ENCODE measurements around the gene MDH2.
"Not testable (repeated sequence)": the region's sequence is repeated elsewhere in the genome, so short reads cannot be mapped to it uniquely, and the experiment has no call there.

Gene MDH2, protein sequence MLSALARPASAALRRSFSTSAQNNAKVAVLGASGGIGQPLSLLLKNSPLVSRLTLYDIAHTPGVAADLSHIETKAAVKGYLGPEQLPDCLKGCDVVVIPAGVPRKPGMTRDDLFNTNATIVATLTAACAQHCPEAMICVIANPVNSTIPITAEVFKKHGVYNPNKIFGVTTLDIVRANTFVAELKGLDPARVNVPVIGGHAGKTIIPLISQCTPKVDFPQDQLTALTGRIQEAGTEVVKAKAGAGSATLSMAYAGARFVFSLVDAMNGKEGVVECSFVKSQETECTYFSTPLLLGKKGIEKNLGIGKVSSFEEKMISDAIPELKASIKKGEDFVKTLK

GRCh38 chr7:76047811-76048667 is at the start of gene MDH2, which contains the start of gene STYXL1:
Gene MDH2, plus strand, starts transcription at chr7:76048106. Its CDS starts 55 bp downstream, at chr7:76048161.
Gene STYXL1, minus strand, starts transcription at chr7:76048000. Its CDS starts 17,477 bp downstream, at chr7:76030523.
- peak; percentile 90 for DNase-seq (ENCODE audit: low spot score)

DNA sequence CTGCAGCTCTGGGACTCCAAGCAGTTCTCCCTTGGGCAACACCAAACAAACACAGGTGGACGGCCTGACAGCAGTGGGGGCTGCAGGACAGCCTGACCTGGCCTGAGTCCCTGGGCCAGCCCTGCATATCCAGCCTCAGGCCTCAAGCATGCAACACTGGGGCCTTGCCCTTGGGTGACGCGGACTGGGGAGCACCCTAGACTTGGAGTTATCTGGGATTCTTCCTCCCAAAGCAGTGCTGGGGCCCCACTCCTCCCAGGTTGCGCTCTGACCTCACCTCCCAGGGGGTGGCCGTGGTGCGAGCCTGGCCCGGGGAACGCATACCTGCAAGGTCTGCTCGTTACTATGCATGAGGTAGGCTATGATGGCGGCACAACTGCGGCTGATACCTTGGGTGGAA is 47.3 kb upstream of the MDH2 start:
- DNase-seq (ENCODE audit: low spot score) = no peak

DNA sequence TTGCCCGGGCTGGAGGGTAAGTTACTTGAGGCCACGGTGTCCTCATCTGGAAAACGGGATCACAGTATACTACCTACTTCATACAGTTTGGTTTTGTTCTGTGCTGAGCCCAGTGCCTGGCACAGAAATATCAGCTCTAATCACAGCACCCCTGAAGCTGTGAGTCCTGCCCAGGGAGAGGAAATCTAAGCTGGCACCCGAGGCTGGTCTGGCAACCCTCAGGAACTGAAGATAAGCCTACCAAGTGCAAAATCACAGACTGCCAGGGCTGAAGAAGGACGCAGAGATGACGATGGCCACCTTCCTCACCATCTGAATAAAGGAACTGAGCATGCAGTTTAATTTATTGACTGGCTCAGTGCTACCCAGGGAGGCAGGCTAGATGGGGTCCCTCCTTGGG is 45.8 kb upstream of the MDH2 start:
- DNase-seq (ENCODE audit: low spot score) = no peak

GRCh38 chr7:76002822-76003221 is 45.1 kb upstream of the MDH2 start:
- no peak for DNase-seq (ENCODE audit: low spot score)

- no peak for DNase-seq (ENCODE audit: low spot score)
Measured at GRCh38 chr7:76003351-76003750, 44.6 kb upstream of the MDH2 start.

DNA sequence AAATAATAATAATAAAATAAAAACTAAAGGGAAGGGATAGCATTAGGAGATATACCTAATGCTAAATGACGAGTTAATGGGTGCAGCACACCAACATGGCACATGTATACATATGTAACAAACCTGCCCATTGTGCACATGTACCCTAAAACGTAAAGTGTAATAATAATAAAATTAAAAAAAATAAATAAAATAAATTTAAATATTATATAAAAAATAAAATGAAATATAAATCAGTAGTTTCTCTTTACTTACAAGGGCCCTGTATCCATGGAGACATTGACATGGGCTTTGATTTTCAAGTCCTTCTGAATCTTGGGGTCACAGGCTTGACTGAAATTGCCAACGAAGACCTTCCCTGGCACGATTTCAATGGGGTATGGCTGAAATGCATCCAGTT is 42.9 kb upstream of the MDH2 start:
- DNase-seq (ENCODE audit: low spot score) = not testable (repeated sequence)

DNA sequence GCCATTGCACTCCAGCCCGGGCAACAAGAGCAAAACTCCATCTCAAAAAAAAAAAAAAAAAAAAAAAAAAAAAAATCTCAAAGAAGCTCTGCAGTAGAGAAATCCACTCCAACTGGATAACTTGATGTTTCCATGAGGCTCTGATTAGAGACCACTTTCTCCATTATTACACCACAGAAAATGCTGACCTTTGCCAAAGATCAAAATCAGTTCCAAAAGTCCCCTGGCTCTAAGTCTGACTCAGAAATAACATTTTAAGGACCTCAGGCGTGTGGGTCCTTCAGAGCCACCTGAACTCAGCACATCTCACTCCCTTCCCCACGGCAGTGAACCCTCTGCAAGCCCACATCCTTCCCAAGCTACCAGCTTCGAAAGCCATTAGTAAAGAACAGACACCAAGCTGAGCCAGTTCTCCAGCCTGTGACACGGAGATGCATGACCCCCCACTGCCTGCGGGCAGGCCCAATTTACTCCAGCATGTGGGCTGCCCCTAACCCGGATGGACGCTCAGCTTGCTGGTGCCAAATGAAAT is 39.7 kb upstream of the MDH2 start:
- no peak for DNase-seq (ENCODE audit: low spot score)

GRCh38 chr7:76009672-76010600 is 38.0 kb upstream of the MDH2 start:
- DNase-seq (ENCODE audit: low spot score) = no peak

DNA sequence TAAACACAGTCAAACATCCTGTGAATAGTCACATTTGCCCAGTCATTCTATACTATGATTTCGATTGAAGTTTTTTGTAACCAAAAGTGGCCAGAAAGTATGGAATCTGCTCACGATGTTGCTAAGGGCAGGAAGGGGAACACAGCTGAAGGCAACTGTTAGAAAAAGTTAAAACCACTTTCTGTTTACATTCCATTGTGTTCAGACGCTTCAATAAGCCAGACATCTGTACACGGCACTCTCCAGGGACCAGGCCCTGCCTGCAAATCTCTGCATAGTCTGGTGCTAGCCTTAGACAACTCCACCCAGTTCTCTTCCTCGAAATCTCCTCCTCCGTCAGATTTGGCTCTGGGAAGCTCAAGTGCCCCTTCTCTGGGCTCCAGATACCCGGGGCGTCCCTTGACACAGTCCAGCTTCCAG is 36.5 kb upstream of the MDH2 start:
- DNase-seq (ENCODE audit: low spot score) = no peak

DNA sequence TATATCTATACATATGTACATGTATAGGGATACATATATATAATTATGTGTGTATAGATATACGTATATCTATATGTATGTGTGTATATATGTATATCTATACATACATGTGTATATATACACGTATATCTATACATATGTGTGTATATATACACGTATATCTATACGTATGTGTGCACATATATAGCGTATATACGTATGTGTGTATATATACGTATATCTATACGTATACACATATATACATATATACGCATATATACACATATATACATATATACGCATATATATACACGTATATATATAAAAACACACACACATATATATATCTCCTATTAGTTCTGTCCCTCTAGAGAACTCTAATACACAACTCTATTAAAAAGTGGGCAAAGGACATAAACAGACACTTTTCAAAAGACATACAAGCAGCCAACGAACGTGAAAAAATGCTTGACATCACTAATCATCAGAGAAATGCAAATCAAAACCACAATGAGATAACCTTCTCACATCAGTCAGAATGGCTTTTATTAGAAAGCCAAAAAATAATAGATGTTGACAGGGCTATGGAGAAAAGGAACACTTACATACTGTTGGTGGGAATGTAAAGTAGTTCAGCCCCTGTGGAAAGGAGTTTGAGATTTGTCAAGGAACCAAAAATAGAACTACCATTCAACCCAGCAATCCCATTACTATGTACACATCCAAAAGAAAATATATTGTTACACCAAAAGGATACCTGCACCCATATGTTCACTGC is 31.5 kb upstream of the MDH2 start:
- DNase-seq (ENCODE audit: low spot score) = no peak

GRCh38 chr7:76018520-76018919 is 29.4 kb upstream of the MDH2 start:
- not testable (repeated sequence) for DNase-seq (ENCODE audit: low spot score)

DNA sequence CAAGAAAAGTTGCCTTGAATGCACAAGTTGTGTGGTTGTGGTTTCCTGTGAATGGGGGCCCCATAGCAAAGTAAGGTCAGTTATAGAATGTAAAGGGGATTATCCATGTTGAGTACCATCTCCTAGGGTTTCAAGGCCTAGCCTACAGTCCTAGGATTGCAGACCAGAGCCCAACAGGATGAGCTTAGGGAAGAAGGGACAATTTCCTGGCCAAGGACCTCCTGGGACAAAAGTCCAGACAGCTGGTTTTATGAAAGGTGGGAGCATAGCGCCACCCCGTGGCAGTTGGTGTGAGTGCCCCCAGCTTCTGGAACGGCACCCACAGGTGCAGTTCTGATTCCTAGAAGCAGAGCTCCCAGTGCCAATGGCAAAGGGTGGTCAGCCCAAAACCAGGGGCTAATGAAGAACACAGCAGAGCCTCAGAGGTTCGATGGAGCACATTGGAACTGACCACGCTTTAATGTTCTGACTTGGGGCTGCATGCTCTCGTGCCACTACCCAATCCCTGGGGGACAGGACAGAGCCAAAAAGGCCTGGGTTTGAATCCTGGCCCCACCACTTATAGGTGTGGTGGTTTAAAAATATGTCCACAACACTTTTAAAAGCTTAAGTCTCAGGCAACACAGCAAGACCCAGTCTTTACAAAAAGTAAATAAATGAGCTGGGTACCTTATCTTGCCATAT is 27.7 kb upstream of the MDH2 start:
- DNase-seq (ENCODE audit: low spot score) = peak; percentile 72

DNA sequence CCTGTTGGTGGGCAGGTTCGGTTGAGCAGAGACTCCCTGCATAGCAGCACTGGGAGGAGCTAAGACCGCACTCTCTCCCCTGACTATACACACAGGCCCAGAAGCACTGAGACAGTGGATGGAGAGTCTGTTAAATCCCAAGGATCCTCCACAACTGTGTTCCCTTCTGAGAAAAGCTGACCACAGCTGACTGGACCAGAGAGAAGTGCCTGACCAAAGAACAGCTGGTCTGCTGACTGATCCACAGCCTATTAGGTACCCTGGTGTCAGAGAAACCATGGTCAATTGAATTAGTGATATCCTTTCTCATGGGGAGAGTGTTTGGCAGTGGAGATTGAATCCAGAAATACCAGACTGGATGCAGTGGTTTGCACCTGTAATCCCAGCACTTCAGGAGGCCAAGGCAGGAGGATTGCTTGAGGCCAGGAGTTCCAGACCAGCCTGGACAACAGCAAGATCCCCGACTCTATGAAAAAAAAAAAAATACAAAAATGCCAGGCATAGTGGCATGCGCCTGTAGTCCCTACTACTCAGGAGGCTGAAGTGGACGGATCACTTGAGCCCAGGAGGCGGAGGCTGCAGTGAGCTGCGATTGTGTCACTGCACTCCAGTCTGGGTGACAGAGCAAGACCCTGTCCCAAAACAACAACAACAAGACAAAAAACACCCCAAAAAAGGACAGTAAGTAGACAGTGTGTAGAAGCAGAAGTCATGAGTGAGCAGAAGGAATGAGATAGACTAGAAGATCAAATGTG is 25.7 kb upstream of the MDH2 start:
- no peak for DNase-seq (ENCODE audit: low spot score)

GRCh38 chr7:76023002-76023401 is 24.9 kb upstream of the MDH2 start:
- no peak for DNase-seq (ENCODE audit: low spot score)

DNA sequence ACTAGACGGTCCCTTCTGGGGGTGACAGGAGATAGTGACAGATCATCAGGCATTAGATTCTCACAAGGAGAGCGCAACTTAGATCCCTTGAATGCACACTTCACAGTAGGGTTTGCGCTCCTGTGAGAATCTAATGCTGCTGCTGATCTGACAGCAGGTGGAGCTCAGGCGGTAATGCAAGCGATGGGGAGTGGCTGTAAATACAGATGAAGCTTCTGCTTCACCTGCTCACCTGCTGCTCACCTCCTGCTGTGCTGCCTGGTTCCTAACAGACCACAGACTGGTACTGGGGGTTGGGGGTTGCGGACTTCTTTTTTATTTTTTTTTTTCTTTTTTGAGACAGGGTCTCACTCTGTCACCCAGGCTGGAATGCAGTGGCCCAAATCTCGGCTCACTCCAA is 18.2 kb upstream of the MDH2 start:
- not testable (repeated sequence) for DNase-seq (ENCODE audit: low spot score)

GRCh38 chr7:76031964-76032363 is 15.9 kb upstream of the MDH2 start:
- no peak for DNase-seq (ENCODE audit: low spot score)

DNA sequence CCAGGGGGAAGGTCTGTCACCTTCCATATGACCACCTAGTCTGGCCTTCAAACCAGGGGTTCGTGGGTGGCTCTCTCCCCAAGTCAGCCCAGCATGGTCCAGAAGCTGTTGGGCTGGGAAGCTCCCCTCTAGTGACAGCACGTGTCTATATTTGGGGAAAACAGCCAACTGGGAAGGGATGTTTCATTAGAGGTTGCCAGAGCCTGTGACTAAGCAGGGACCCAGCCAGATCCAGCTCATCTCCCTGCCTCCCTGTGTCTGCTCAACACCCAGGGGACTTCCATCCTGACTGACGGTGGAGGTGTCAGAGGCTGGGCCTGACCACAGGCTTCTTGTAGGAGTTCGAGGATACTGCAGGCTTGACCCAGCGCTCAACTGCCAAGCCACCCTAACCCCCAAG is 10.6 kb upstream of the MDH2 start:
- DNase-seq (ENCODE audit: low spot score) = no peak

GRCh38 chr7:76040126-76040525 is 7.8 kb upstream of the MDH2 start:
- no peak for DNase-seq (ENCODE audit: low spot score)

DNA sequence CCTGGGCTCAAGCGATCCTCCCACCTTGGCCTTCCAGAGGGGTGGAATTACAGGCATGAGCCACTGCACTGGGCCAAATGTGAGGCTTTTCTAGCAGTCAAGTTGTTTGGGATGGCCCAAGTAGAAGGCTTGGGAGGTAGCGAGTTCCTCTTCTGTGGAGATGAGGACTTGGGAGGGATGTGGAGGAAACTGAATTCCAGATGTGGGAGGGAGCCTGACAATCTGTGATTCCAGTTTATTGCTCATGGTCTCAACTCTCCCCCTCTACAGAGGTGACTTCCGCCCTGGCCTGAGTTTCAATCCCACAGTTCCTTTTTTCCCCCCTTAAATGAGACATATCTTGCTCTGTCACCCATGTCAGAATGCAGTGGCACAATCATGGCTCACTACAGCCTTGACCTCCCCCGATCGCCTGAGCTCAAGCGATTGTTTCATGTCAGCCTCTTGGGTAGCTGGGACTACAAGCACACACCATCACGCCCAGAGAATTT is 3.5 kb upstream of the MDH2 start:
- no peak for DNase-seq (ENCODE audit: low spot score)
